KMS-11 (cell line): ENCODE results near the gene HOXA2.

Experiments used
- H2AFZ ChIP-seq: fragments of 200-600 bp; sonication (generic); 2 replicates; pipeline ENCODE4 v1.6.1; 2016; ENCODE audit warnings: antibody characterized with exemption, mixed run types, low read depth
- H3K27ac ChIP-seq: fragments of 200-600 bp; sonication (generic); 2 replicates; pipeline ENCODE4 v1.6.1; 2016; ENCODE audit warnings: mild to moderate bottlenecking, mixed run types
- H3K27me3 ChIP-seq: fragments of 200-600 bp; sonication (generic); 2 replicates; pipeline ENCODE4 v1.6.1; 2017; ENCODE audit warnings: mild to moderate bottlenecking, low read depth, mixed run types, moderate library complexity; ENCODE audit not compliant: insufficient read depth
- H3K36me3 ChIP-seq: fragments of 200-600 bp; sonication (generic); 2 replicates; pipeline ENCODE4 v1.6.1; 2017; ENCODE audit warnings: mild to moderate bottlenecking, mixed run types; ENCODE audit not compliant: insufficient read depth
- H3K4me1 ChIP-seq: fragments of 200-600 bp; sonication (generic); 2 replicates; pipeline ENCODE4 v1.6.1; 2016; ENCODE audit warnings: mild to moderate bottlenecking, low read depth, mixed run types; ENCODE audit not compliant: poor library complexity, severe bottlenecking
- H3K4me2 ChIP-seq: fragments of 200-600 bp; sonication (generic); 2 replicates; pipeline ENCODE4 v1.7.0; 2016; ENCODE audit warnings: mild to moderate bottlenecking, mixed run types
- H3K4me3 ChIP-seq: fragments of 200-600 bp; sonication (generic); IDR thresholded peaks from 2 replicates; pipeline ENCODE4 v1.6.1; 2017; ENCODE audit warnings: low read depth, low read length, mixed read lengths; ENCODE audit not compliant: insufficient read depth
- H3K79me2 ChIP-seq: fragments of 200-600 bp; sonication (generic); 2 replicates; pipeline ENCODE4 v1.6.1; 2016; ENCODE audit warnings: low read depth, mixed run types; ENCODE audit not compliant: insufficient read depth
- H3K9ac ChIP-seq: fragments of 200-600 bp; sonication (generic); 2 replicates; pipeline ENCODE4 v1.6.1; 2016; ENCODE audit warnings: mild to moderate bottlenecking, mixed run types
- H4K20me1 ChIP-seq: fragments of 200-600 bp; sonication (generic); 2 replicates; pipeline ENCODE4 v1.6.1; 2016; ENCODE audit warnings: mild to moderate bottlenecking, mixed run types; ENCODE audit not compliant: insufficient read depth
- CTCF ChIP-seq: fragments of 200-600 bp; sonication (generic); conservative IDR thresholded peaks from 2 replicates; pipeline ENCODE4 v1.6.1; 2017; ENCODE audit warnings: low read depth, mild to moderate bottlenecking, antibody characterized with exemption, low read length, moderate library complexity, mixed read lengths

HOXA2 gene

DNA sequence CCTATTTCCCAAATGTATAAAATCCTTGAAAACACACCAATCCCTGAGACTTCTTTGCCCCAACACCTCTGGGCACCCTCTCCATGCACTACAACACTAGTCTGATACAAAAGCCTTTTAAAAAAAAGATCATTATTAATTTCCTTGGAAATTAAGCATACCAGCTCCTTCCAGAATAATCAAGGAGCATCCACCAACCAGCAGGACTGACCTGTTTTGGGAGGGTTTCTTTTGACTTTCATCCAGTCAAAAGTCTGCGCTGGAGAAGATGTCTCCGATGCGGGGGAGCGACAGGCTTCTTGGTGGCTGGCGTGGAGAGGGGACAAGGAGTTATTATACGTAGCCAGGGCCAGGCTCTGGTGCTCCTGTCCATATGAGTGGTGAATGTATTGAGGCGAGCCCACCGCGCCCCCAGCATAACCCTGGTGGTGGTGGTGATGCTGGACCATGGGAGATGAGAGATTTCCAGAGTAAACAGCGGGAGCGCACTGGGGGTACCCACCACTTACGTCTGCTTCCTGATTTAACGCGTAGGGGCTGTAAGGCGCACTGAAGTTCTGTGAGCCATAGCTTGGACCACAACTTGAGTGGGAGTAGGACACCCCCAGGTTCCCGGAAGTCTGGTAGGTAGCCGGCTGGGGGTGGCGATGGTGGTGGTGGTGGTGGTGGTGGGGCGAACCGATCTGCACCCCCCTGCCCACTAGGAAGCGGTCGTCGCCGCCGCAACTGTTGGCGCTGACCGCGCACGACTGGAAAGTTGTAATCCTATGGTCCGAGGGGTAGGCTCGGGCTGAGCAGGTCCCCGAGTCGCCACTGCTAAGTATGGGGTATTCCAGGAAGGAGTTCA lies 7.2 kb downstream of the HOXA2 start:
- Histone ChIP-seq H3K27ac (no peak overlapping the region), H3K9ac (no peak overlapping the region), H3K4me2 (peak overlapping the region; percentile 39; the same call in 1 of the 2 replicates), H3K36me3 (no peaks in the 10 kb centered on the region), H4K20me1 (no peaks in the 10 kb centered on the region; the same call in 1 of the 2 replicates), H3K4me1 (peaks cover 7% of the 10 kb centered on the region), H3K27me3 (no peaks in the 10 kb centered on the region), H2AFZ (peak overlapping the region; percentile 90), H3K4me3 (no peak overlapping the region), H3K79me2 (peaks cover 16% of the 10 kb centered on the region)
- no peak for TF ChIP-seq CTCF

DNA sequence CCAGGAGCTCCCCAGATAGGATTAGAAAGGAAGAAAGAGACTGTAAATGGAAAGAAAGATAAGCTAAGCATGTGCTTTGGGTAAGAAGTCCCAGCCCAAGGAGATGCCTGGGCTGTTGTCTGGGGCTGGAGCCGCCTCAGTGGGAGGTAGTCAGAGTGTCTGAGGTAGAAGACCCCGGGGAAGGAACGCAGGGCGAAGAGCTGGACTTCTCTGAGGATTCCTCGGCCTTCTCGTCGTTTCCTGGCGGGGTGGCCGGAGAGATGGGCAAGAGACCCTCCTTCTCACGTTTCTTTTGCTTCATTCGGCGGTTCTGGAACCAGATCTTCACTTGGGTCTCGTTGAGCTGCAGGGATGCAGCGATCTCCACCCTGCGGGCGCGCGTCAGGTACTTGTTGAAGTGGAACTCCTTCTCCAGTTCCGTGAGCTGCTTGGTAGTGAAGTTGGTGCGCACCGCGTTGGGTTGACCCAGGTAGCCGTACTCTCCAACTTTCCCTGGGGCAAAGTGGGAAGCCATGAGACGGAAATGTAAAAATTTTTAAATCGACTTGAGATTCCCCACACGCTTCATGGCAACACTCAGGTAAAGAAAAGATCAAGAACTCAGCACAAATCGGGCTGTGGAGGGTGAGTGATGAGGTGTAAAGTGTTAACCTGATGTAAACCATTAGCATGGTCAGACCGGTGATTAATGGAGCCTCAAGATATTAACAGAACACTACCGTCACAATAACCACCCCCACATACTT lies 8.0 kb downstream of the HOXA2 start:
- H3K4me1 ChIP-seq = peaks cover 7% of the 10 kb centered on the region
- no peak overlapping the region for H3K27ac ChIP-seq
- H3K4me2 ChIP-seq = peak overlapping the region; percentile 39; the same call in 1 of the 2 replicates
- no peak for TF ChIP-seq CTCF
- no peaks in the 10 kb centered on the region for H3K36me3 ChIP-seq
- H4K20me1 ChIP-seq = no peaks in the 10 kb centered on the region
- H2AFZ ChIP-seq = no peak overlapping the region
- H3K4me3 ChIP-seq = no peak overlapping the region
- H3K27me3 ChIP-seq = no peaks in the 10 kb centered on the region
- H3K79me2 ChIP-seq = peaks cover 16% of the 10 kb centered on the region
- no peak overlapping the region for H3K9ac ChIP-seq

DNA sequence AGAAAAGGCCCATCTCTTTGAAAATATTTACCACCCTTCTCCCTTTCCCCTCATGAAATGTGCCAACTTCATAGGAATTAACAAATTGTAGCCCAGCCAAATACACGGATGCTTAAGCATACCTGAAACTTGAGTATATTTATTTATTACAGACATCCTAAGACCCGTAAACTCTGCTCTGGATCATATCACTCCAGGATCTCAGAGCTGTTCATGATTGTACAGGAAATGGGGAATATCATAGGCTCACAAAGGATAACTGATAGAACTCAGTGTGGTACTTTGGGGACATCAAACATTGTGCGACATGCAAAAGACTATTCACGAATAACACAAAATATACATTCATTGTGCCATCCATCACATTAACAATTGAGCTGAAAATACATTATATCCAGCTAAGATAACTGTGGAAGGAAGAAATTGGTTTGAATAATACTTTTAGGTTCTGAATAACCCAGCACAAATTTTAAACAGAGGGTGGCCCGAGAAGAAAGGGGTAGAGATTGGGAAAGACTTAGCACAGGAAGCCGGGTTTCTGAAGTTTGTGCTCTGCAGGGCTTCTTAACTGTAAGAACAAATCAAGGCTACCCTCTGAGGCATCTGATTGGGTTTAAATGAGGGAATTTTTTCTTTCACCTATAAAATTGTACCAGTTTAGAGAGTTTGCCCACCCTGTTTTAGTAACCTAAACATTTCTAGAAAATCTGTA lies 9.1 kb downstream of the HOXA2 start:
- no peak overlapping the region for H2AFZ ChIP-seq
- no peaks in the 10 kb centered on the region for H3K27me3 ChIP-seq
- no peak overlapping the region for H3K4me3 ChIP-seq
- peaks cover 7% of the 10 kb centered on the region for H3K4me1 ChIP-seq
- H3K9ac ChIP-seq = no peak overlapping the region
- no peaks in the 10 kb centered on the region for H3K36me3 ChIP-seq
- no peak for TF ChIP-seq CTCF
- no peak overlapping the region for H3K4me2 ChIP-seq
- no peaks in the 10 kb centered on the region for H4K20me1 ChIP-seq
- peaks cover 12% of the 10 kb centered on the region for H3K79me2 ChIP-seq
- no peak overlapping the region for H3K27ac ChIP-seq

DNA sequence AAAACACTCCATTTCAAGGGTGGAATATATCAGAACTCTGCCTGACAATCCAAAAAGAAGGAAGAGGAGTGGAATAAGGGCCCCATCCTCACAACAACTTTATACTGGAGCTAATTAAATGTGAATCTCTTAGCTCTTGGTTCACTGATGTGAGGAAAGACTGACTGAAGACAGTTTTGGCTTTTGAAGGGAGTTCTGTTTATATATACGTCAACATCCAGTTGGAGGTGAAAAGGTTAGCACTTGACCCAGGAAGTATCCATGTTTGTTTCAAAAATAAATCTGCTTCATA lies 9.7 kb downstream of the HOXA2 start:
- Histone ChIP-seq H3K4me3 (no peak overlapping the region), H3K79me2 (peaks cover 10% of the 10 kb centered on the region), H3K36me3 (no peaks in the 10 kb centered on the region), H4K20me1 (no peaks in the 10 kb centered on the region), H3K9ac (no peak overlapping the region), H3K4me1 (peaks cover 6% of the 10 kb centered on the region), H3K4me2 (no peak overlapping the region), H3K27ac (no peak overlapping the region), H3K27me3 (no peaks in the 10 kb centered on the region), H2AFZ (no peak overlapping the region)
- TF ChIP-seq CTCF = no peak
